Measurements from ENCODE around the gene SOCS7.

SOCS7 gene

GRCh38 chr17:38338053-38338452 lies 13.6 kb upstream of the SOCS7 start:
- no peaks in the 10 kb centered on the region for H3K79me2 ChIP-seq (ENCODE audit: low read length)
- H3F3A ChIP-seq (ENCODE audit: insufficient read depth, low read length) = no peaks in the 10 kb centered on the region
- no peak for DNase-seq
- H3K4me2 ChIP-seq (ENCODE audit: low read depth, low read length) = no peak overlapping the region
- no peak overlapping the region for H3K4me3 ChIP-seq (ENCODE audit: low read length)
- H3K27ac ChIP-seq (ENCODE audit: low read length) = no peak overlapping the region
- H2AFZ ChIP-seq (ENCODE audit: low read length) = no peak overlapping the region
- no peaks in the 10 kb centered on the region for H4K20me1 ChIP-seq (ENCODE audit: insufficient read depth, low read length)
- no peak for TF ChIP-seq CTCF (IDR thresholded peaks at IDR 0.05; ENCODE audit: low read length)
- no peak for TF ChIP-seq EZH2phosphoT487 (IDR thresholded peaks at IDR 0.05; ENCODE audit: low read length)
- no peak for TF ChIP-seq EZH2 (optimal IDR thresholded peaks at IDR 0.05; ENCODE audit: low read depth, low read length)
- no peaks in the 10 kb centered on the region for H3K27me3 ChIP-seq (replicated peaks; ENCODE audit: insufficient read depth, low read length)
- H3K9ac ChIP-seq (ENCODE audit: low read length) = no peak overlapping the region
- H3K4me1 ChIP-seq (ENCODE audit: low read length) = no peaks in the 10 kb centered on the region
- H3K9me2 ChIP-seq (replicated peaks; ENCODE audit: insufficient read depth, low read length) = no peaks in the 10 kb centered on the region
- no peaks in the 10 kb centered on the region for H3K9me3 ChIP-seq (replicated peaks; ENCODE audit: insufficient read depth, low read length)
- no peaks in the 10 kb centered on the region for H3K36me3 ChIP-seq (replicated peaks; ENCODE audit: insufficient read depth, low read length)

GRCh38 chr17:38338535-38338934 lies 13.1 kb upstream of the SOCS7 start:
- no peaks in the 10 kb centered on the region for H3F3A ChIP-seq (ENCODE audit: insufficient read depth, low read length)
- no peak overlapping the region for H2AFZ ChIP-seq (ENCODE audit: low read length)
- no peaks in the 10 kb centered on the region for H3K4me1 ChIP-seq (ENCODE audit: low read length)
- no peak overlapping the region for H3K4me3 ChIP-seq (ENCODE audit: low read length)
- no peak overlapping the region for H3K9ac ChIP-seq (ENCODE audit: low read length)
- TF ChIP-seq EZH2 (optimal IDR thresholded peaks at IDR 0.05; ENCODE audit: low read depth, low read length) (no peak), EZH2phosphoT487 (IDR thresholded peaks at IDR 0.05; ENCODE audit: low read length) (no peak), CTCF (IDR thresholded peaks at IDR 0.05; ENCODE audit: low read length) (no peak)
- no peaks in the 10 kb centered on the region for H3K9me2 ChIP-seq (replicated peaks; ENCODE audit: insufficient read depth, low read length)
- no peak overlapping the region for H3K27ac ChIP-seq (ENCODE audit: low read length)
- H3K79me2 ChIP-seq (ENCODE audit: low read length) = no peaks in the 10 kb centered on the region
- no peaks in the 10 kb centered on the region for H3K36me3 ChIP-seq (replicated peaks; ENCODE audit: insufficient read depth, low read length)
- no peaks in the 10 kb centered on the region for H3K9me3 ChIP-seq (replicated peaks; ENCODE audit: insufficient read depth, low read length)
- H3K27me3 ChIP-seq (replicated peaks; ENCODE audit: insufficient read depth, low read length) = no peaks in the 10 kb centered on the region
- no peaks in the 10 kb centered on the region for H4K20me1 ChIP-seq (ENCODE audit: insufficient read depth, low read length)
- no peak for DNase-seq
- H3K4me2 ChIP-seq (ENCODE audit: low read depth, low read length) = no peak overlapping the region

GRCh38 chr17:38339891-38340290 lies 11.8 kb upstream of the SOCS7 start:
- H3K4me1 ChIP-seq (ENCODE audit: low read length) = no peaks in the 10 kb centered on the region
- no peak overlapping the region for H3K4me3 ChIP-seq (ENCODE audit: low read length)
- H3K36me3 ChIP-seq (replicated peaks; ENCODE audit: insufficient read depth, low read length) = no peaks in the 10 kb centered on the region
- H3K79me2 ChIP-seq (ENCODE audit: low read length) = no peaks in the 10 kb centered on the region
- H3K27me3 ChIP-seq (replicated peaks; ENCODE audit: insufficient read depth, low read length) = no peaks in the 10 kb centered on the region
- no peaks in the 10 kb centered on the region for H3F3A ChIP-seq (ENCODE audit: insufficient read depth, low read length)
- no peak for TF ChIP-seq EZH2 (optimal IDR thresholded peaks at IDR 0.05; ENCODE audit: low read depth, low read length)
- no peak for TF ChIP-seq CTCF (IDR thresholded peaks at IDR 0.05; ENCODE audit: low read length)
- no peak for TF ChIP-seq EZH2phosphoT487 (IDR thresholded peaks at IDR 0.05; ENCODE audit: low read length)
- H3K9me2 ChIP-seq (replicated peaks; ENCODE audit: insufficient read depth, low read length) = no peaks in the 10 kb centered on the region
- H3K9me3 ChIP-seq (replicated peaks; ENCODE audit: insufficient read depth, low read length) = no peaks in the 10 kb centered on the region
- H2AFZ ChIP-seq (ENCODE audit: low read length) = no peak overlapping the region
- H3K27ac ChIP-seq (ENCODE audit: low read length) = no peak overlapping the region
- no peak for DNase-seq
- H3K4me2 ChIP-seq (ENCODE audit: low read depth, low read length) = no peak overlapping the region
- no peaks in the 10 kb centered on the region for H4K20me1 ChIP-seq (ENCODE audit: insufficient read depth, low read length)
- H3K9ac ChIP-seq (ENCODE audit: low read length) = no peak overlapping the region
